HK-2 (cell line): ENCODE measurements around the gene CHST15.

Experiments
- DNase-seq: peaks from one replicate; pipeline ENCODE4 v3.0.0-alpha.2; 2018; ENCODE audit not compliant: unreplicated experiment

CHST15 gene

DNA sequence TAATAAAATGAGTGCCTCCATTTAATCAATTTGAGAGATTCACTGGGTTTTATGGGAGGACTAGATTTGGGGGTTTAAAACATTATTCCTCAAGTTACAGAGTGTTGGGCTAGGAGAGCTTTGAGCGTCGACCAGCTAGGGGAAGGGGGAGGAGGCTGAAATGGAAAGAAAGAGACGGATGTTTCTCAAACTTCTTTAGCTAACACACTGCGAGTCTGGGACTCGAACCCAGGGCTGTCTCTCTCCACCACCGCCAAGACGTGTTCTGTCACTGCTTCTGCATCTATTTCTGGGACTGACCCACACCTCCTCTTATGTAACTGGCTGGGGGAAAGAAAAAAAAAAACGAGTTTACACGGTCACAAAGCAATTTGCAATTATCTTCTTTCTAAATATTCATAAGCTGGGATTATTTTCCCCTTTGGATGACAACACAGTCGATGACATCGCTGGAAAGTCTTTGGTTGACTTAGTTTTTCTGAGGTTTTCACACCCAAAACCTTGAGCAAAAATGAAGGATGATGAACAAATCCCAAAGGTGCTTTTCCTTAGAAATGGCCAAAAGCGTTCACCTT lies 27.2 kb downstream of the CHST15 start:
- no peak for DNase-seq

DNA sequence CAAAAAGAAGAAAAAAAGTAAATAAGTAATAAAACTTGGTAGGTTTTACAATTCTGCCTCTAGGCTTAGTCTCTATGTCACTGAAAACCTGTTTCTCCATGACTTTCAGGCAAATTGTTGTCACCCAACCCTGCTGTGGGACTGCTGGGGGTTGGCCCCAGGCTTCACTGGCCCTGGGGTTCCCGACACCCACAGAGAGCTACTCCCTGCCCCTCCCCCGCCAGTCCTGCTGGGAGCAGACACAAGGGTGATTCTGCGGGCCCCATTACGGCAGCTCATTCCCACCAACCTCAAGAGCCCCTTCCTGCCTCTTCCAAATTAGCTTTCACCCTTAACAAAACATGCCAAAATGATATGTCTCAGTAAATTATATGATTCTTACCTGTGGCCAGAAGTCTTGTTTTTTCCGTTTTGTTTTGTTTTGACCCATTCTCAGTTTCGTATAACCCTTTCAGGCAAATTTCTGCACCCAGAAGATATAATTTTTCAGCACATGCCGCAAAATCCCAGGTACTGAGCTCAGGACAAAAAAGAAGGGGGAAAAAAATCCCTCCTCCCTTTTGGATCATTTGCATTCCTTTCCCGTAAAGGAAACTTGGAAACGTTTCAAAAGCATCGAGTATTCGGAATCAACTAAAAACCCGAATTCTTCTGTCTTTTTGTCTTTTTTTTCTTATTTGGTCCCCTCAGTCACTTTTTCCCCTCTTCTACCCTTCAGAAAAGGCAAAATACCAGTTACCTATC lies 27.8 kb downstream of the CHST15 start:
- no peak for DNase-seq

DNA sequence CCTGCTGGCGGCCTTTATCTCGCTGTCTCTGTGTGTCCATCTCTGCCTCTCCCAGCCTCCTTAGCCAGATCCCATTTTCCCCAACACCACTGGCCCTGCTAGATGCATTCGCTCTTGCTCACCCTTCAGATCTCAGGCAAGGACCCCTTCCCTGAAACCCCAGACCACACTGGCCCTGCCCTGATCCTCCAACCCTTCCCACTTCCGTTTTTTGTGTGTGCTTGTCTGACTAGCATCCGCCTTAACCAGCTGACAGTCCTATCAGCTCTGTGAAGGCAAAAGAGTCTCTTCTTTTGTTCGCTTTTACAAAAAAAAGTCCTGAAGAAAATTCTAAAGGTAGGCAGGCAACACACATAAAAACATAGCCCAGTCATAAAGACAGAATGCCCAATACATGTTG lies 28.7 kb downstream of the CHST15 start:
- no peak for DNase-seq

DNA sequence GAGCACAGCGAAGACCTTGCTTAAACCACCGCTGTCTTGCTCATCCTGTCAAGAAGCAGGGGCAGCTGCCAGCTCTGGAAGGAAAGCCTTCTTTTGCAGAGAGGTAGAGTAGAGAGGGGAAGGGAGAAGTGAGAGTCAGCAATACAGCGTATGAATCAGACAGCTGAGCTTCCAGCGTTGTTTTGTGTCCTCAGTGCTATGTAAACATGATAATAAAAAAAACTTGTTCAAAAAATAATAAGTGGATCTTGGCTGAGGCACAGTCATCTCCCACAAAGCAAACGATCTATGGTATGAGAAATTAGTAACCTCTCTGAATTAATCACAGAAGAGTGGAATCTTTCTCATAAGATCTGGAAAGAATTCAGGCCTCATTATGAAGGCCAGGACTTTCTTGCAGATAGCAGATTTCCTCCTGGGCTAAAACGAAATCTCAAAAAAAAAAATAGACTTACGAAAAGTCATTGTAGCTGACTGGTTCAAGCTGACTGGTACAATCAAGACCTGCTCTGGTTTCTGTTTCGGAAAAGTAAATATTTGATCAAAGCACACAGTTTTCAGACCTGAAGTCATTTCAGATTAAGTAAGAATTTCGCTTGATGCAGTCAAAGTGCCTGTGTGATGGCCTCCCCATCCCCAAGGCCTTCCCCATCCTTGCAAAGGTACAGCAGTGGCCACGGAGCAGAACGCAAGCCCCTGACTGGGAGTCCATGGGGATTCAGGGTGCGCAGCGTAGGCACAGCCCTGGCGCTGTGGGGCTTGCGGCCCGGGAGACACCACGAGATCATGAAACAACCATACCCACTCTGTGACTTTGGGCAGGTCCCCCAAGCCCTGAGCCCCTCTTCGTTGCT lies 29.4 kb downstream of the CHST15 start:
- DNase-seq = no peak

DNA sequence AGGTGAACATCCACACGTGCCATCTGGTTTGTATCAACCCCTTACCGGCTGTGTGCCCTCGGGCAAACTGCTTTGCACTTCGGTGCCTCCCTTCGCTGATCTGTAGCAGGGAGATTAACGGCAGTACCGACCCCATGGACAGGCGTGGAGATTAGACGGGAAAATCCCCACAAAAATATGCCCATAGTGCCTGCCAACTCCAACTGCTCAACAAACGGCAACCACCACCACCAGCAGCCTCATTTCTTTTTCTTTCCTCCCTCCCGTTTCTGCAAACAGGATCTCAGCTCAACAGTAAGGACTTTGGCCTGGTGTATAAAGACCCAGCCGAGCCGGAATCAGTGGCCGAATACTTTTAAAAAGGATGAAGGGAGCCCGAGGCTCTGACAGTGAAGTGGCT lies 31.0 kb downstream of the CHST15 start:
- DNase-seq = no peak

DNA sequence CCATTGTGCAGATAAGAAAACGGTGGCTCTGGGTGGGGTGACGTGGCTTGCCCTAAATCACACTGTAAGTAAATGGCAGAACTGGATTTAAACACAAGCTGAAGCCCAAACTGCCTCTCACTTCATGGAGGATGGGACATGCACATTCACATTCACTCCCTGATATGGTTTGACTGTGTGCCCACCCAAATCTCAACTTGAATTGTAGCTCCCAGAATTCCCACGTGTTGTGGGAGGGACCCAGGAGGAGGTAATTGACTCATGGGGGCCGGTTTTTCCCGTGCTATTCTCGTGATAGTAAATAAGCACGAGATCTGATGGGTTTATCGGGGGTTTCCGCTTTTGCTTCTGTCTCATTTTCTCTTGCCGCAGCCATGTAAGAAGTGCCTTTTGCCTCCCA lies 32.4 kb downstream of the CHST15 start:
- no peak for DNase-seq

DNA sequence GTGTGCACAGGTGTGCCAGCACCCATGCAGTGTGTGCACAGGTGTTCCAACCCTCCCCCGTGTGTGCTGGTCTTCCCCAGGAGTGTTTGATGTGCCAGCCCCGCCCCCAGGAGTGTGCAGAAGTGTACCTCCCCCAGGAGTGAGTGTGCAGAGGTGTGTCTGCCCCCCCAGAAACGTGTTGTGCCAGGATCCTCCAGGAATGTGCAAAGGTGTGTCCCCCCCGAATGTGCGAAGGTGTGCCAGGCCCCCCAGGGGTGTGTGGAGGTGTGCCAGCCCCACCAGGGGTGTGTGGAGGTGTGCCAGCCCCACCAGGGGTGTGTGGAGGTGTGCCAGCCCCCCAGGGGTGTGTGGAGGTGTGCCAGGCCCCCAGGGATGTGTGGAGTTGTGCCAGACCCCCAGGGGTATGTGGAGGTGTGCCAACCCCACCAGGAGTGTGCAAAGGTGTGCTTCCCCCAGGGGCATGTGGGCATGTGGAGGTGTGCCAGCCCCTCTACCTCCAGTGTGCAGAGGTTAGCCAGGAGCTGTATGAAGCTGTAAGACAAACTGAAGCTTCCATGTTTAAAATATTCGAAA lies 33.2 kb downstream of the CHST15 start:
- DNase-seq = no peak

DNA sequence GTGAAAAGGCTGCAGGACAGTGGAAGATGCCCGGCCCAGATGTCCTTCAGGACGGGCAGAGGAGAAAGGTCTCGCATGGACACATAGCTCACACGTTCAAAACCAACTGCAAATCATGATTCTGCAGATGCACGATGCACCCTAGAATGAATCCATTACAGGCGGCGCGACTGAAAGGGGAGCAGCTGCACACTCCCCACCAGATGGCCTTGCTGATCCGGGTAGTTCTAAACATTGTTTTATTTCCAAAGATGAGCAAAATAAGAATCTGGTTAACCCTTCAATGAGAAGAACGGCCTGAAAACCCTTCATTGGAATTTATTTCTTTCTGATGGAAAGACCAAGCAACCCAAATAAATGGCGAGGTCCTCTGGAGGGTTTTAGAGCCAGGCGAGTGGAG lies 33.8 kb downstream of the CHST15 start:
- no peak for DNase-seq

DNA sequence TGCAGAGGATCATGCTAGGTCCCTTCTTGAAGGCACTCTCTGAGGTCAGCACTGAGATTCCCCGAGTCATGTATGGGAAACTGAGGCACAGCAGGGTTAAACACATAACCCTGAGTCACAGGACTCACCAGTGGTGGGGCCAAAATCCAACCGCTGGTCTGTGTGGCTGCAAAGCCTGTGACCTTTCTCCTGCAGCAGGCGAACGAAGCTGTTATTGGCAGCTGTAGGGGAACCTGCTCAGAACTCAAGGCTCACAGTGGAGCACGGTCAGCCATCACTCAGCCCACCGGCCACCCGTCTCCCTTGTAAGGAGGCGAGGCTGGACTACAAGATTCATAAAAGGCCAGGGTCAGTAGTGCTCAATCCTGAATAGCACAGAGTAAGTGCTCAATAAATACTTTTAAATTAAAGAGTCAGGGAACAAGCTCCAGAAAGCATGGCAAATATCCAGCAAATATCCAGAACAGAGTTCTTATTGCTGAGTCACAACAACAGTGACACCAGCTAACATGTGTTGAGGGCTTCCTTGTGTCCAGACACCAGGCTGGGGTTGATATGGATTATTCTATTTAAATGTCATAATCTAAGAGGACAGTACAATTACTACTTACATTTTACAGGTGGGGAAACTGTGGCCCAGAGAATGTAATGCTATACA lies 34.9 kb downstream of the CHST15 start:
- no peak for DNase-seq

DNA sequence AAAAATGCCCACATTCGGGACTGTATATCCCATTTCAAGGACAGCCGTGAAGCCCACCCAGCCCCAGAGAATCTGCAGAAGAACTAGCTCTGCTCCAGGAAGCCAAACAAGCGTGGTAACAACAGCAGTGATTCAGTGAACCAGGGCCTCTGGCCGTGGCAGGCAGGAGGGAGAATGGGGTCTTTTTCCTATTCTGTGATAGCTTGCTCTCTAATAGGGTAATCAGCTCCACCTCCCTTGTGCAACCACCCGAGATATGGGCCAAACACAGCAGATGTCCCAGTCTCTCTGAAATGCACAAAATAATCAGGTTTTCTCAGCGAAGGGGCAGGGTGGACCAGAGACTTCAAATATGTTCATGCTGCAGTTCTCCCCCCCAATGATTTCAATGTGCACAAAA lies 35.8 kb downstream of the CHST15 start:
- no peak for DNase-seq

DNA sequence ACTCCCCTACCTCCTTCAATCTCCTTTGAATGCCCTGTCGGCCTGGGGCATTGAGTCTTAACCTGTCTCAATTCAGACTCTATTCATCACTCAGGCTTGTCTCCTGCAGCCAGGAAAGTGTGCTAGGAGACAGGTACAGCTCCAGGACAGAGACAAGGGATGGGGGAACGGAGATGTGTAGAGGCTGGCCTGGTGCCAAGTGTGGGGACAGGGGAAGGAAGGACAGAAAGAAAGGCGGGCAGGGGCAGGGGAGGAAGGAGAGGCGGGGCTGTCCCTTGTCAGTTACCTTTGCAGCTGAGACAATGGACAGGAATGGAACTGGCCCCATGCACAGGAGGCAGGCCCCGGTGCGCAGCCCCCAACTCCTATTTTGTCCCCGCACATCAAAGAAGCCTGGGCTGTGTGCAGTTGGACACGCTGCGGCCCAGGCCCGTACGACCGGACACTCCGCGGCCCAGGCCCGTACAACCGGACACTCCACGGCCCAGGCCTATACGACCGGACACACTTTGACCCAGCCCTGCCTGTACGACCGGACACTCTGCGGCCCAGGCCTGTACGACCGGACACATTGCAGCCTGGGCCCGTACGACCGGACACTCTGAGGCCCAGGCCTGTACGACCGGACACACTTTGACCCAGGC lies 36.9 kb downstream of the CHST15 start:
- no peak for DNase-seq

DNA sequence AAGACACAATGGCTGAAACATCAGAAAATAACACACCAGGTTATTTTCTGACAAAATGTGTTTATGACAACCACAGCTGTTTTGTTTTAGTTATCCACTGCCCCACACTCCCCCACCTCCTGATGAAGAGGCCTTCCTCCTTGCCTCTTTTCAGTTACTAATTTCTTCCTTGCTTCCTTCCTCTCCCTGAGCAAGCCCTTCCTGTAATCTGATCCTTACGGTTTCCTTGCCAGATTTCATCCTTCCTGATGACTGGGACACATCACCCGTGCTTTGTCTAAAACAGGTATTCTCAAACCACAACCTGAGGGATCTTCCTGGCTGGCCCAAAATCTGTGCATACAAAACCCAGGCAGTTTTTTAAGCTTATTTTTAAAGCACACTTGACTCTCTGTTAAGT lies 39.4 kb downstream of the CHST15 start:
- peak; percentile 15 for DNase-seq

DNA sequence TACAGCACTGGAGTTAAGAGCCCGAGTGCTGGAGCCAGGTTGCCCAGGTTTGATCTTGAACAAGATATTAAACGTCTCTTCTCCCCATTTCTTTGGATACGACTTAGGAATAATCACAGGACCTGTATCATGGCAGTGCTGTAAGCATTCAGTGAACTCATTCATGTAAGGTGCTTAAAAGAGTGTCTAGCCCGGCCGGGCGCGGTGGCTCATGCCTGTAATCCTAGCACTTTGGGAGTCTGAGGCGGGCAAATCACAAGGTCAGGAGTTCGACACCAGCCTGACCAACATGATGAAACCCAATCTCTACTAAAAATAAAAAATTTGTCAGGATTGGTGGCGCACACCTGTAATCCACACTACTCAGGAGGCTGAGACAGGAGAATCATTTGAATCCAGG lies 40.8 kb downstream of the CHST15 start:
- DNase-seq = no peak

DNA sequence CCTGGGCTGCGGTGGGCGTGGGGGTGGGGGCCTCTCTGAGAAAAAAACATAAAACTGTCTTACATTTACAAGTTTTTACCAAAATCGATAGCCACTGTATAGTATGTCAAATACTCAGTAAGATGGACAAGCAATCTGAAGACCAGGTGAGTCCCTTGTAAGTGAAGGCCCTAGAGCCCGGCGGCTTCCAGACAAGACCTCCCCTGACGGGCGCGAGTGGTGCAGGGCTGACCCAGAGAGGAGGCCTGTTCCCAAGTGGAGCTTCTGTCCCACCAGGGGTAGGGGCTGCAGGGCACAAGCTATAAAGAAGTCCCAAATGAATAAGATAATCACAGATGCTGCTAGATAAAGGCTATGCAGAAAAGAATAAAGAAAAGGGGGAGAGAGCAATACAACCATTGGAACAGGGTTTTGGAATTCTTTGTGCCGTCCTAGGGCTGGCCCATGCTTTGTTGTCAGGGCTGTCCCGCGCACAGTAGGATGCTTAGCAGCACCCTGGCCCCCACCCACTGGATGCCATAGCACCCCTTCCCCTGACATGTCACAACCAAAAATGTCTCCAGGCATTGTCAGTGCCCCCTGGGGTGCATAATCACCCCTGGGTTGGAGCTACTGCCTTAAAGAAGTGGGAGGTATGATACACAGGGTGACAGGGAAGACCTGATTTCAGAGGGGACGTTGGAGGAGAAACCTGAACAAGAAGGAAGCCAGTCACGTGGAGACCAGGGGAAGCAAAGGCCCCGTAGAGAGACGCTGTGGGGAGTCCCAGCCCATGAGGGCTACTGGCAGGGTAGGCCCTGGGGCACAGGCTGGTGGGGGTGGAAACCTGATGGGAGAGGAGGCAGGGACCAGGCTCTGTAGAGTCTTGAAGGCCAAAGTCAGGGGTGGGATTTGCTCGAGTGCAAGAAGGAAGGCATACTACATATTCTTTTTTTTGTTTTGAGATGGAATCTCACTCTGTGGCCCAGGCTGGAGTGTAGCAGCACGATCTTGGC lies 43.1 kb downstream of the CHST15 start:
- no peak for DNase-seq

DNA sequence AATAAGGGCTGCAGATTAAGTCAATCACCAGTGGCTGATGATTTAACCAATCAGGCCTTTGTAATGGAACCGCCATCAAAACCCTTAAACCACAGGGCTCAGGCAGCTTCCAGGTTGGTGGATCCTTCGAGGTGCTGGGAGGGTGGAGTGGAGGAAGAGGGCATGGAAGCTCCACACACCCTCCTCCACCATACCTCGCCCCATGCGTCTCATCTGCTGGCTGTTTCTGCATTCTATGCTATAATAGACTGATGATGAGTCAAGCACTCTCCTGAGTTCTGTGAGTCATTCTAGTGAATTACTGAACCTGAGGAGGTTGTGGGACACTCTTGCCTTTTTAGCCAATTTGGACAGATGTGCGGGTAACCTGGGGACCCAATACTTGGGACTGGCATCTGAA lies 43.9 kb downstream of the CHST15 start:
- peak; percentile 42 for DNase-seq

DNA sequence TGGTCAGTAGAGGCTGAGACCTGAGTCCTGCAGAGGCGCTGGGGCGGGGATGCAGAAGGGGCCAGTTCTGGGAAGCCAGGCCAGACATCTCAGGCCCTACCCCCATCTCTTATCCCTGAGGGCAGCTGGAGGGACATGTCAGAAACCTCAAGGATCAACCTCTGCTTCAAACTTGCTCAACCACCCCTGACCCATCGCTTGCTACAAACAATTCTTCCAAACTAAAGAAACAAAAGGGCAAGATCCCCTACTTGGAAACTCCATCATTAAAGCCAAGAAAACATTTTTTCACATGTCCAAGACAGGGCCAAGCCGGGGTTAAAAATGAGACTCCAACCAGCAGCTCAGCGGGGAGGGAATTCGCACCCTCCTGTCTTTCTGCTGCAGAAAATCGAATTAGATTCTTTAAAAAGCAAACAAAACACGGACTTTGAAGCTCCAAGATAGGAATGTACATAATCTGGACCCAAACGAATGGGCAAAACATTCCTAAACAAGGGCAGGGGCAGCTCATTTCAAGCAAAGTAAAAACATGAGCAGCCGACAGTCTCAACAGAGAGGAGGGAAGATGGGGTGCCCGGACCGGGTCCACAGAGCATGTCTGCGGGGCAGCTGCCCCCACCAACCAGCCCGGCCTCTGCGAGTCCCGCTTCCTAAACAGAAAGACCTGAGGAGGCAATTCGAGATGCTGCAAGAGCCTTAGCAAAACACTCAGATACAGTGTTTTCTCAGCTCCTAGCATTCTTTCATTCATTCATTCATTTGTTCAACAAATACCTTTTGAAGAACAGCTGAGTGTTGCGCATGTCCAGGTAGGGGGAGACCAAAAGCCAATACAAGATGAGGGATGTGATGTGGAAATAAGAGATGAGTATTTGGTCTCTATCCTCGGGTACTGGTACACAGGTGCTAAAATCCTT lies 44.8 kb downstream of the CHST15 start:
- no peak for DNase-seq

DNA sequence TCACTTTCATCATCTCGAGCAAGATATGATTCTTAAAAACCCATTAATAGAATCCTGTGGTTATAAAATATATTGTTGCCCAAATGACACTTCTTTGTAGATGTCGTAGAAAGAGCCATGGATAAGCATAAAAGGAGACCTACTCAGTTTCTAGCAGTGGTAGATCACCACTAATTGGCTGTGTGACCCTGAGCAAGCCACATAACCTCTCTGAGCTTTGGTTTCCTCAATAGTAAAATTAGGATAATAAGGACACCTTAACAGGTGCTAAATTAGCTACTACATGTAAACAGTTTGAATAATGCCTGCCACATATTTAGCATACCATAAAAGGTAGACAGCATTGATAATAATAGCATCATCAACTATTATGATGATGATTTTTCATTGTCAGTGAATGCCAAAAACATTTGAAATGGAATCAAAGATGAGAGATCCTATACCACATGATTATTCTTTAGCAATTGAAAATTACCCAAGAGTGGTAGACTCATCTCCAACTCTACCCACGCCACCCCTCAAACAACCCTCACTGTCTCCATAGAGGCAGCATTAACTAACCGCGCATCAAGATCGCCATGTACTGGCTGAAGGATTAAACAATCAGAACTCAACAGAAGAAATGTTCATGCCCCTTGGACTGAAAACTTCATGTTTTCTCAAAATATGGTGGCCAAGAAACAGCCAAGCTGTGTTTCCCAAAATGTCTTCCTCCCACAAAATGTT lies 45.8 kb downstream of the CHST15 start:
- DNase-seq = no peak

DNA sequence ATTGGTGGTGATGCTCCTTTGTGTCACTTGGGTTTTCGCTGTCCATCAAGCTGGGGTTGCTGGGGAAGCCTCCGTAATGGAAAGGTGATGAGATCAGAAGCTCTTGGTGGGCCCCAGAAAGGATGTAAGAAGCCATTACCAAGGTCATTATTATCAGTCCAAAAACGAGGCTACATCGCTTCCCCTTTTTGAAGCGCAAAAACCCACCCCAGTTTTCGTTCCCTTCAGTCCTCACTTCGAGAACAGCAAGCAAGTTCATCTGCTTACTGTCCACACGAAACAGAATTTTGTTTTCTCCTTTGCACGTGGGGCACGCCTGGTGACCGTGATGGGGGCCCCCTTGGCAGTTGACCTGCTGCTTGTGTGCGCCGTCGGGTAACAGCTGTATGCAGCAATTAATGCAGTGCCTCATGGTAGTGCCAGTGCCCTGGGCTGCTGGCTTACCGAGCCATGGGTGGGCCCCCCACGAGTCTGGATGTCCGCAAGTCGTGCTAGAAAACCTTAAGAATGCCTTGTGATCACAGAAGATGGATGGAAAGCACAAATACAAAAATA lies 47.5 kb downstream of the CHST15 start:
- no peak for DNase-seq
